GM20000 (cell line): ENCODE data around the gene BCKDK.
"Not testable (repeated sequence)": the region's sequence is repeated elsewhere in the genome, so short reads cannot be mapped to it uniquely, and the experiment has no call there.

ENCODE experiments used
- DNase-seq: peaks from one replicate; pipeline ENCODE4 v3.0.0; 2012; ENCODE audit warnings: low spot score
- TF ChIP-seq, protein P1 (sequence below): IDR thresholded peaks from 2 replicates; pipeline ENCODE4 v1.5.1; 2012; ENCODE audit warnings: mild to moderate bottlenecking, control low read depth; ENCODE audit errors: extremely low read depth, missing control alignments

The BCKDK gene

DNA sequence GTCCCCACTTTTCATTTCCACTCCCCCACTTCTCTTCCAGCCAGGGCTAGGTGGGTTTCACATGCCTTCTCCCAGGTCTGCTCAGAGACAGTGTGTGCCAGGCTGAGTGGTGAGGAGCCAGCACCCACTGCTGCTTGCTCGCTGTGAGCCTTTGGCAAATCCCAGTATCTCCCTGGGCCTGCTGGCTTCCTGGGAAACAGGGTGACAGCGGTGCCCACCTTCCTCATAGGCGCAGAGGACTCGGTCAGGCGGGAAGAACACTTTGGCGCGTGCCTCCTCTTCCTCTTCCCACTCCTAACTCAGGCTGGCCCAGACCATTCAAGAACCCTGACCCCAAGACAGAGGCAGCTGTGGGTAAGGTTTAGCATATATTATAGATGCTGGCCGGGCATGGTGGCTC is 19.0 kb upstream of the BCKDK start:
- TF ChIP-seq, protein P1, sequence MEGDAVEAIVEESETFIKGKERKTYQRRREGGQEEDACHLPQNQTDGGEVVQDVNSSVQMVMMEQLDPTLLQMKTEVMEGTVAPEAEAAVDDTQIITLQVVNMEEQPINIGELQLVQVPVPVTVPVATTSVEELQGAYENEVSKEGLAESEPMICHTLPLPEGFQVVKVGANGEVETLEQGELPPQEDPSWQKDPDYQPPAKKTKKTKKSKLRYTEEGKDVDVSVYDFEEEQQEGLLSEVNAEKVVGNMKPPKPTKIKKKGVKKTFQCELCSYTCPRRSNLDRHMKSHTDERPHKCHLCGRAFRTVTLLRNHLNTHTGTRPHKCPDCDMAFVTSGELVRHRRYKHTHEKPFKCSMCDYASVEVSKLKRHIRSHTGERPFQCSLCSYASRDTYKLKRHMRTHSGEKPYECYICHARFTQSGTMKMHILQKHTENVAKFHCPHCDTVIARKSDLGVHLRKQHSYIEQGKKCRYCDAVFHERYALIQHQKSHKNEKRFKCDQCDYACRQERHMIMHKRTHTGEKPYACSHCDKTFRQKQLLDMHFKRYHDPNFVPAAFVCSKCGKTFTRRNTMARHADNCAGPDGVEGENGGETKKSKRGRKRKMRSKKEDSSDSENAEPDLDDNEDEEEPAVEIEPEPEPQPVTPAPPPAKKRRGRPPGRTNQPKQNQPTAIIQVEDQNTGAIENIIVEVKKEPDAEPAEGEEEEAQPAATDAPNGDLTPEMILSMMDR: no peak
- DNase-seq: no peak

DNA sequence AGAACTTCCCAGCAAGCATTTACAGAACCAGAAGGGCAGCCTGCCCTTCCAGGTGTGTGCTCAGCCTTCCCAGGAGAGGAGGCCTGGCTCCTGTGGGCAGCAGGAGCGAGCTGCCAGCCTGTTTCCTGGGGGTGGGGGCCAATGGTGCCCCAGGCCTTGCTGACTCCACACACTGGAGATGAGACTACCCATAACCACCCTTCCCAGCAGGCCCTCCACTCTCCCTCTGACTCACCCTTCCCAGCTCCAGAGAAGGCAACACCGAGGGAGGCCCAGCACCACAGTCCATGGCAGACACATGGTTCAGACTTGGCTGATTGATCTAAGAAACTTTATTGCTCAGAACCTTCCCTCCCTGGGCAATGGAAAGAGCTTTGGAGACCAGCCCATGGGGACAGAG is 17.6 kb upstream of the BCKDK start:
- TF ChIP-seq, protein P1: no peak
- no peak for DNase-seq

- TF ChIP-seq, protein P1: no peak
- DNase-seq: no peak
These were observed 15.9 kb upstream of the BCKDK start for GRCh38 chr16:31092330-31092729.

DNA sequence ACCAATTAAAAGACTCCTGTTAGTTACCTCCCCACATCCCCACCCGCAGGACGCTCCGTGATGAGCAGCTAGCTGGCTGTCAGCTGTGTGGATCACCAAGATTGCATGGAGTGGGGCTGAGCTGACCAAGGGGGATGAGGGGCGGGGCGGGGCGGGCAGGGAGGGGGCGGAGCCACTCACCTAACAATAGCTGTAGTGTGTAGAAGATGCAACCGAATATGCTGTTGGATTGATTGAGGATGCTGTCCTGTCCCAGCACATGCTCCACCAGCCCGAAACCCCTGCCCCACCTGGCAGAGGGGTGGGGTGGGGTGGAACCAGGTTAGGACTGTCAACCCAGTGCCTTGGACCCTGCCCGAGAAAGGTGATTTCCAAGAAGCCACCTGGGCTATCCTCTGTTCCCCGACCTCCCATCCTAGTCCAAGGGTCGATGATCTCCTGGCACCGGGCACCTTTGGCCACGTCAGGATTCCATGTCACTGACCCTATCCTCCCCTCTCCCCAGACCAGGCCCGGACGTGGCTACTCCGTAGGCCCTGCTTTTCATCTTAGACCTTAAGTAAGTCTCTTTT is 15.0 kb upstream of the BCKDK start:
- TF ChIP-seq, protein P1: no peak
- no peak for DNase-seq

GRCh38 chr16:31094088-31094423 is 14.1 kb upstream of the BCKDK start:
- no peak for DNase-seq
- TF ChIP-seq, protein P1: no peak

DNA sequence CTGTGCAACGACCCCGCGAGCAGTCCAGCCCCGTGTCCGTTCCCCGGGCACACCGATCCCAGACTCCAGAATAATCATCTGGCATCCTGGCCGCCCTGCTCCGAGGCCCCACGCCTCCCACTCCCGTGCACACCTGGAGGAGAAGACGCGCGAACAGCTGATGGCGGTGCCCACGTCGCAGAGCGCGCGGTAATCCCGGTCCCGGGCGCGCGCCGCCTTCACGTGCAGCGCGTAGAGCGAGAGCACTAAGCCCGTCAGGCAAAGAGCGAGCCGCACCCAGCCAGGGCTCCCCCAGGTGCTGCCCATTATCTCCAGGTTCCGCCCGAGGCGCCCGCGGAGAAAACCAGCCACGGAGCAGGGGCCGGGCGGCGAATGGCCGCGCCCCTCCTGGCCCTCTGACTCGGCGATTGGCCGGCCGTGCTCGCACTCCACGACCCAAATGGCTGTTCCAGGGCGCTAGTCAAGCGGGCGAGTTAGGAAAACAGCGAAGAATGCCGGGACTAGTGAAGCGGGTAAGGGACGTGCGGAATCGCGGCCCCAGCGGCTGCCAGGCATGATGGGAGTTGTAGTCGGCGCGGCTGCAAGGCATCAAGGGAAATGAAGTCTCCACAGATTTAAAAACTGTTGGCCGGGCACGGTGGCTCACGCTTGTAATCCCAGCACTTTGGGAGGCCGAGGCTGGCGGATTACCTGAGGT is 13.6 kb upstream of the BCKDK start, which contains the start of gene VKORC1:
Gene VKORC1 (minus strand): TSS at position 374 of the 697 bp plus-strand sequence. CDS start 68 bp downstream, at position 306.
- TF ChIP-seq, protein P1: no peak
- peak; percentile 92 for DNase-seq

DNA sequence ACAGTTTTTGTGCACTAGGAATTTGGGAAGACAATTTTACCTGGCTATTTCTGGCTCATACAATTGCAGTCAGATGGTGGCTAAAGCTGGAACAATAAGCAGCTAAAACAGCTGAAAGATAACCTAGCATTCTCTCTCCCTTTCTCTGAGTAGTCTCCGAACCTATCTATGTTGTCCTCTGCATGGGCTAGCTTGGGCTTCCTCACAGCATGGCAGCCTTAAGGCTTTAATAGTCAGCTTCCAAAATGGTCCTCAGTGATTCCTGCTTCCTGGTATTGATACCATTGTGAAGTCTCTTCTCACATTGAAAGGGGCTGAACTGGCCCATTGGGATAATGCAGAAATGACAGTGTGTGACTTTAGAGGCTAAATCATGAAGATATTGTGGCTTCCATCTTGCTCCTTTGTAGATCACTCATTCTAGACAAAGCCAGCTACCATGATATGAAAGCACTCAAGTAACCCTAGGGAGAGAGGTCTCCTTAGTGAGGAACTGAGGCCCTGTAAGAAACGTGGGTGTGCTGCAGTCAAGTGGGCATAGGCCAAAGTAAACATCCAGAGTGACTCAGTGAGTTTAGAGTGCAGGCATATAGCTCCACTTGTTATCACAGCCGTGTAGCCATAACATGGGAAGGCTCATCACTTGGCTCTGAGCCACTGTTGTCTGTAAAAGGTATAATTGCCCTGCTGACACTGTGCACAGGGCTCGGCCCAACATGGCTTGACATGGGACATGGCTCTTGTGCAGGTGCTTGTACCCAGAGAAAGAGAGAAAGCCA is 8.1 kb upstream of the BCKDK start:
- DNase-seq: no peak
- TF ChIP-seq, protein P1: no peak

- not testable (repeated sequence) for DNase-seq
These were observed 7.1 kb upstream of the BCKDK start for GRCh38 chr16:31100876-31101641.
